GM18502 (cell line): ENCODE results near the gene CDK18.

Source experiments
- ATAC-seq: cut with Tn5 transposase; IDR thresholded peaks from one replicate; pipeline ENCODE4 v1.9.1; 2021; ENCODE audit warnings: mild to moderate bottlenecking; ENCODE audit not compliant: unreplicated experiment, poor library complexity

The CDK18 gene

DNA sequence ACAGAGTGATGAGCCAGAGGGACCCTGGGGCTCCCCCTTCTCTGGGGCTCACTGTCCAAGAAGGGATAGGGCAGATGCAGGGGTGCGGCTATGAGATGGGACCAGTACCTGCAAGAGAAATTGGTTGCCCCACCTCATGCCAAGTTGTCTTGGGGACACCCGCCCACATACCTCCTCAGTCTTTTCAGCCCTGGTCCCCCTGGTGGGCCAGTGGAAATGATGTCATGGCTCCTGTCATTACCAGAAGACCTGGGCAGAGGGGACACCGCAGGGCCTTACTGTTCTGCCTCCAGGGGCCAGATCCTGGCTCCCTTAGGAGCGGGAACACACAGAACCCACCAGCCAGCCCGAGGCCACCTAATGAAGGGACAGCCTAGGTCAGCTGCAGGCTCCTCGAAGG is 63.2 kb downstream of the CDK18 start:
- no peak for ATAC-seq

- no peak for ATAC-seq
Observed at GRCh38 chr1:205568135-205568468, 63.6 kb downstream of the CDK18 start.

DNA sequence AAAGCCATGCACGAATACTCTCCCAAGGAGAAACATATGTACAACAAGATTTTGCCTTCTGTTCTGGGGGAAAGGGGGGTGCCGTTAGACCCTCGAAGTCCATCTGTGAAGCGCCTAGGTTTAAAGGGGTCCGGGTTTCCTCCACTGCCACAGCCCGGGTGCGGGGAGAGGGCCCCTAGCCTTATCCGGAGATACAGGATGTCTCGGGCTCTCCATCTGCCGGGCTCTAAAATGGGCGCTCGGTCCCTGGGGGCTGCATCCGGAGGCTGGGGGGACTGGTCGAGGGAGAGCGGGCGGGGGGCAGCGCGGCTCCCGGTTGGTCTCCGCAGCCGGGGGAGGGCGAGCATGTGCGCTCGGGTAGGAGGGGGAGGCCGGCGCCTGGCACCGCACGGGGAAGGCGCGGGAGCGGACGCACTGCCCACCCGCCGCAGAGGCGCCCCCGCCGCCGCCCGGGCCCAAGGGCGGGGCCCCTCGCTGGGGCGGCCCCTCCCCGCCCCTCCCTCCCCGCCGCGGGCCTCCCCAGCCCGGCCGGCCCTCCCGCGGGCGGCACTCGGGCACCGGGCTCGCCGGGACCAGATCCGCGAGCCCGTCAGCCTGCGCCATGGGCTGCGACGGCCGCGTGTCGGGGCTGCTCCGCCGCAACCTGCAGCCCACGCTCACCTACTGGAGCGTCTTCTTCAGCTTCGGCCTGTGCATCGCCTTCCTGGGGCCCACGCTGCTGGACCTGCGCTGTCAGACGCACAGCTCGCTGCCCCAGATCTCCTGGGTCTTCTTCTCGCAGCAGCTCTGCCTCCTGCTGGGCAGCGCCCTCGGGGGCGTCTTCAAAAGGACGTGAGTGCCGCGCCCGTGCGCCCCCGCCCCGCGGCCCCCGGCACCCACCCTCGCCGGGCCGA is 64.2 kb downstream of the CDK18 start:
- no peak for ATAC-seq

GRCh38 chr1:205569411-205570172 is 65.1 kb downstream of the CDK18 start:
- no peak for ATAC-seq

- no peak for ATAC-seq
Observed at GRCh38 chr1:205570173-205570501, 65.7 kb downstream of the CDK18 start.

DNA sequence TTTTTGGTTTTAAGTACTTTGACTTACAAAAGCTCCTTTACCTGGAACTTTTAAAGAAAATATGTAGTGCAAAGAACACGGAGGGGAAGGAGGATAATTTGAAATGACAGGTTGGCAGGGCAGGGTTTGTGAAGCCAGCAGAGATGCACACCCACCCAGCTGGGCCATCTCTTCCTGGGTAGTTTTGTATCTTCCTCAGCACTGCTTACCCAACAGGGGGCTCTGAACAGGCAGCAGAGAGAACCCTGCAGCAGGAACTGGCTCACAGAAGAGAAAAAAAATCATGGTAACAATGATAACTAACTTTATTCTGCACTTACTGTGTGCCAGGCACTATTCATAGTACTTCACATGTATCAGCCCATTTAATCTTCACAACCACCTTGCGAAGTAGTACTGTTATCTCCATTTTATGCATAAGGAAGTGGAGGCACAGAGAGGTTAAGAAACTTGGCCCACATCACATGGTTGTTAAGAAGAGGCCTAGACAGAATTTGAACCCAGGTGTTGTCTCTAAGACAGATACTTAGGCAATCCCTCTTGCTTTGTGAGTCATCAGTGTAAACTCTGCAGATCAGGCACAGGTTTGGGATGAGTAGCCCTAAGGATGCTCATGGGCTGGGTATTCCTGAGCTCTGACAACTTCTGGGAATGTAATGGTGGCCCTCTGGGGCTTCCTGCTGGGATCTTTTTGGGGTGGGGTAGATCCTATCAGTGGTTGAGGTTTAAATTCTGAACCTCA is 66.5 kb downstream of the CDK18 start:
- ATAC-seq: no peak

GRCh38 chr1:205571747-205572146 is 67.3 kb downstream of the CDK18 start:
- no peak for ATAC-seq

- no peak for ATAC-seq
Observed at GRCh38 chr1:205572421-205572820, 68.0 kb downstream of the CDK18 start.

DNA sequence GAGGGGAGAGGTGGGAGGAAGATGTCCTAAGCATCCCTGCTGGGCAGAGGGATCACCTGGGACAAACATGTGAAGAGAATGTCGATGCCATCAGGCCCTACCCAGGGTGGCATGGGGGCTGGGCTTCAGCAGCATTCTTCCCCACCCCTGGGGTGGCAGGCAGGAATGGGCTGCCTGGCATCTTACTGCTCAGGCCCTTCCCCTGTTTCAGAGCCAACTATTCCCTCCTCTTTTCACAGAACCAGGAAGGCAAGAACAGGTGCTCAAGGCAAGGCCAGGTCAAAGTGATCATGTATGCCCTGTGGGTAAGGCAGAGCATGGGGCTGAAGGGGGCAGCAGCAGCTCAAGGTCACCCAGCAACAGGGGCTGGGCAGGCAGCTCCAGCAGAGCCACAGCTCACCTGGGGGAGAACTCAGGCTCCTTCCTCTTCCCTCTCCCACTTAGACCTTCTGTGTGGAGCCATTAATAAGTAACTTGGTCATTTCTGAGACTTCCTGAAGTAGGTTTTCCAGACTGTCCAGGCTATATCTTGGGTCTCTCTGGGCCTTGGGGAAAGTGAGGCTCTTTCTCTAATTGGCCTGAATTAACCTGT is 70.9 kb downstream of the CDK18 start:
- no peak for ATAC-seq

DNA sequence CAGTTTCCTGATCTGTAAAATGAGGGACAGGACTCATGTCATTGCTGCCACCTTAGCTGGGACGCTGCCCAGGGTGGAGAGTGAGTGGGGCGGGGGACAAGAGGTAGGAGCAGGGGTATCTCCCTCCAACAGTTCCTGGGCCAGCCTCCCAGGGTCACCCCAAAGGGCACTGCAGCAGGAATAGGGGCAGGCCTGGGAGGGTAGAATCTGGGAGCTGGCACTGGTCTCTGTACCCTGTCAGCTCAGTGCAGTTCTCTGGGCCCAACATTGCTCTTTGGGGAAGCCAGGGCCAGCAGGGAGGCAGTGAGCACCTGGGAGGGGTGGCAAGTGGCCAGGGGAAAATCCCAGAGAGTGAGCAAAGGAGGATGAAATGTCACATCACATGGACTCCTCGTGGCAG is 71.5 kb downstream of the CDK18 start:
- no peak for ATAC-seq

DNA sequence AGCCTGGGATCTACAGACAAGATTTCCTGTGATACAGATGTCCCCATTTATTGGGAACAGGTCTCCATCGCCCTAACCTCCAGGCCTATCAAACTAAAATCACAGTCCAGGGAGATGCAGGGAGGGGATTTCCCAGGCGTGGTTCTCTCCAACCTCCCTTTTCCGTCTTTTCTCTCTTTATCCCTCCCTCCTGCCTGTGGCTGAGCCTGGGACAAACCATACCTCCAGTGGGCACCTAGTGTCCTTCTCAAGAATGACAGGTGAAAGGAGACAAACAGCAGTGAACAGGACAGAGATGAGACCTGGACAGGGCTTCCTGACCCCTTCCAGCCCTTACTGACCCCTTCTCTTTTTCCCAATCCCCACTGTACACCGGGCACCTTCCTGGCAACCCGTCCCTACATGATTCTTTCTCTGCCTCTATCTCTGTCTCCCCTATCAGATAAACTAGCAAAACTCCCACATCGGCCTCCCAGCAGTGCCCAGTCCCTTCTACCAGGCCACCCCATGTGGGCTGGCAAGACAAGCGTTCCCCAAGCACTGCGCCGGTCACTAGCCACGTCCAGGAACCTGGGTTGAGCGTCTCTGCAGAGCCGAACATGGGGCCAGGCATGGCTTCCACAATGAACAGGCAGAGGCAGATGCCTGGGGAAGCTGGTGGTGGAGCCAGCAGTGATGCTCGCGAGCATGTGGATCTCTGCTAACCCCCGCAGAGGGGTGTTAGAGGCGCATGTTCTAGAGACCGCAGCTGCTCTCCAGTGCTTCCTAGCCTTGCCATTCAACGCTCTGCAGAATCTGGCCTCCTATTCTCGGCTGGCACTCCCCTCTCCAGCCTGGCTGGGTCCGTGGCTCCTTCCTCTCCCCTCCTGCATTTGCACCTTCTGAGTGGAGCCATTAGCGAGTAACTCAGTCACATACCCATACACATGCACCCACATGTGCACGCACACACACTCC is 72.6 kb downstream of the CDK18 start:
- no peak for ATAC-seq

DNA sequence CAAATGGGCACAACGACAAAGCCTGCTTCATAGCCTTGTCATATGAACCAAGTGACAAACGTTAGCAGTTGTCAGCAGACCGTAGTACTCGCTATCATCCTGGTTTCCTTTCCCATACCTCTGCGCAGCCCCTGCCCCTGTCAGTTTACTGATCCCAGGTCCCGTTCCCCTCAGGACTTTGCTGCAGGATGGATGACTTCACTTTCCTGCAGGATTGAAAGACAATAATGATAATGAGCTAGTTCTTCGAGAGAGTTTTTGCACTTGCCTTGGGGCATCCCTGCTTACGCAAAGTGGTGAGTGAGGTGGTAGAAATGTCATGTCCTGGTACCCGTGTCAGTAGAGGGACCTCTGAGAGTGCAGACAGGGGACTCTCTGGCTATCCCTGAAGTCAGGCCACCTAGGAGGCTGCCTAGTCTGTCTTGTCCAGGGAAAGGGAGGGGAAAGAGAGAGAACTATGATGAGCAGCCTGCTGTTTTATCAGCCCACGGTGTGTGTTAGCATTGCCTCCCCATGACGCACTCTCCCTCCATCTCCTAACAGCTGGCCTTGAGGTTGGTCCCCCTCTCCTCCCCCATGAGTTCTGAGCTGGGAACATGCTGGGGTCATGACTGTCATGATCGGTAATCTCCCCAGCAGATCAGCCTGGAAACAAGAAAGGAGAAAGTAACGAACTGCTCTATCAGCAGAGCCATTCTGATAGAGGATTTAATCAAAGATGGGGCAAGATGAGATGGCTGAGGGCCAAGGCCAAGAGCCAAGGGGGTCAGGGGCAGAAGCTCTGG is 73.6 kb downstream of the CDK18 start:
- ATAC-seq: no peak

DNA sequence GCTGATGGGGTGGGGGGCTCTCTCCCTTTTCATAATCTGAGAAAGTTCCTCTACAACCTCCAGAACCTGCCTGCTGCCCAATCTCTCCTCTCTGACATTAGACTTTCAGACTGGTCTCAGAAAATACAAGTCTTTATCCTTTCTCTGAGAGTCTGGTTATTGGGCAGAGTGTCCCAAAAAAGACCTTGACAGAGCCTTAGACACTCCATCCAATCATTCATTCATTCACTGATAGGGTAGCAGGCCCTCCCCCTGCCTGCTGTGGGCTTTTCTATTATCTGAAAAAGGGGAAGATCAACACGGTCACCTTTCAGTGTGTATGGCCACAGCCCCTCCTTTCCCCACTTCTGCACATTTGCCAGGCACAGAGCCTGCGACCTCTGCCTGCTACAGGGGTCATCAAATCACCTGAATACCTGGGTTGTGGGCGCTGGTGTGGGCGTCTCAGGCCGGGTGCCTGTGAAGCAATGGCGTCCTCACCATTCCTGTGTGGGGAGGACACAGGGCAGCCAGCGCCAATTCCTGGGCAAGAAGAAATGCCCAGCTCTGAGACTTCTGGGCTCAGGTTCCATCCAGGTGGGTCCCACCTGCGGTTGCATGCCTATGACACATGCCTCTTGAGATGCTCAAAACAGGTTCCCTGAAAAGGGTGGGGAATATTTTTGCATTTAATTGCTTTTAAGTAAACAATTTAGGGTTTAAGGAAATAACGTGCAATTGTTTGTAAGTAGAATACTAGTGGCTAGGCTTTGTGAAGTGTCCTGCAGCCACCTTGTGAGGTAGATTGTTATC is 74.5 kb downstream of the CDK18 start:
- ATAC-seq: no peak

DNA sequence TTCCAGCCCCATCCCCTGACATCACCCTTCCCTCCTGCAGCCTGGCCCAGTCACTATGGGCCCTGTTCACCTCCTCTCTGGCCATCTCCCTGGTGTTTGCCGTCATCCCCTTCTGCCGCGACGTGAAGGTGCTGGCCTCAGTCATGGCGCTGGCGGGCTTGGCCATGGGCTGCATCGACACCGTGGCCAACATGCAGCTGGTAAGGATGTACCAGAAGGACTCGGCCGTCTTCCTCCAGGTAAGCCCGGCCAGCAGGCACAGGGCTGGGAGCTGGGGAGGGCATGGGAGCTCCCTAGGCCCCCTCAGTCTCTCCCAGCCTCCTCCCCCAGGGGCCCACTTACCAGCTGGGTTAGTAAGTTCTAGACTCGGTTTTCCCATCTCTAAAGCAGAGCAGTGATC is 75.2 kb downstream of the CDK18 start:
- no peak for ATAC-seq

GRCh38 chr1:205580140-205580922 is 75.9 kb downstream of the CDK18 start:
- ATAC-seq: no peak

DNA sequence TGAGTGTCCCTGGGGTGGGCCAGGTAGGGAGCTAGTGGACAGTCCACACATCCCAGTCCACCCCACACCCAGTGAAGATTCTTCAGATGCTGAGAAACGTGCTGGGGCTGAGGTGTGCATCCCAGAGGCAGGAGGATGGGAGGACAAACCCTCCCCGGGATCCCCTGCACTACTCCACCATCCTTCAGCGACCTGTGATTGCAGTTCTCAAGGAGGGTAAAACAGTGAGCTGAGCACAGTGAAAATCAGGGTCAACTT is 76.4 kb downstream of the CDK18 start:
- ATAC-seq: no peak

GRCh38 chr1:205581321-205581980 is 77.0 kb downstream of the CDK18 start:
- no peak for ATAC-seq
